Activated effector memory CD4-positive, alpha-beta T cell treated with anti-CD3 and anti-CD28 coated beads, Interleukin-2, amount 50 U/mL, for 16 hours (primary cell): ENCODE data around the gene SLC22A12.

Source experiments
- DNase-seq: peaks from one replicate; pipeline ENCODE4 v3.0.0-alpha.2; 2020

The SLC22A12 gene

DNA sequence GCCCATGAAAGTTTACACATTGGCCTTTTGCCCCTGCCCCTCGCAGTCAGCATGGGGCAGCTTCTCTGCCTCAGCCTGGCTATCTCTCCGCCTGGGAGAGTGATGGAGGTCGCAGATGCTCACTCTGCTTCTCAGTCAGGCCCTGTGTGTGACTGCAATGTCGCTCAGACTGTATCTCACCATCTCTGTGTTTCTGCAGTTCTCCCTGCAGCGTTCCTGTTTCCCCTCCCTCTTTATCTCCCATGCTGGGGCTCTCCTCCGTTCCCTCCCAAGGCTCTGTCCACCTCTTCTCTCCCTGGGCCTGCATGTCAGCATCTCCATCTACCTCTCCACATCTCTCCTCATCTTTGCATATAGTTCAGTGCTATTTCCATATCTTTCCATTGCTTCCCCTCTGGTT, 38.1 kb downstream of the SLC22A12 start:
- DNase-seq, result no peak

GRCh38 chr11:64629796-64630562, 39.0 kb downstream of the SLC22A12 start:
- DNase-seq, result no peak

- DNase-seq, result no peak
These were observed 40.7 kb downstream of the SLC22A12 start for GRCh38 chr11:64631675-64632074.

DNA sequence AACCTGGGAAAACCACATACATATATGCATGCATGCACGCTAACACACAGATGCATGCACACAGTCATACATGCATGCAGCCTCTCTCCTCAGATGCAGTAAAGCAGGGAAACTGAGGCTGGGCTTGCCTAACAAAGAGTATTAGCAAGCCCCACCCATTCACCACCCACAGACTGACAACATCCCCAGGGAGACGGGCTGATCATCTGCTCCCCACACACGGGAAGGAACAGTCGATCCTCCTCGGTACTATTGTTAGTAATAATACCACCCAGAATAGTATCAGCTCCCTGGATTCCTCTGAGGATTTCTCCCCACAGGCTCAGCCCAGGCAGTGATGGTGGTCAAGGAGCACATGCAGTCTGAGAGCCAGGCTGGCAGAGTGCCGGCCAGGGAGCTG, 41.2 kb downstream of the SLC22A12 start:
- DNase-seq, result no peak

DNA sequence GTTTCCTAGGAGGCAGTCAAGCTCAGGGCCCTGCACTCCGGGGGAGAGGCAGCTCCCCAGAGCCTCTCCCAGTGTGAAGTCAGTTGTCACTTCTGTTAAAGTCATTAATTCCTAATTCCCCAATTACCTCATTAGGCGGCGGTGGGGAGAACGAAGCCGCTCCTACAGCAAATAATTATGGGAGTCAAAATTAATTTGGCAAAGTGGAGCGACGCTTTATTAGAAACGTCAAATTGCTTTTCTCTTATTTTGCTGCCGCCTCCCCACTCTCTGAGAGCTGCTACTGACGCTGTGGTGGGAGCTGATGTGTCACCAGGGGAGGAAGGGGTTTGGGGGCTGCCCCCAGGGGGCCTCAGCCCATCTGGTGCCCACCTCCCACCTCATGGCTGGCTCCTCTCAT, 41.6 kb downstream of the SLC22A12 start:
- DNase-seq, result no peak

DNA sequence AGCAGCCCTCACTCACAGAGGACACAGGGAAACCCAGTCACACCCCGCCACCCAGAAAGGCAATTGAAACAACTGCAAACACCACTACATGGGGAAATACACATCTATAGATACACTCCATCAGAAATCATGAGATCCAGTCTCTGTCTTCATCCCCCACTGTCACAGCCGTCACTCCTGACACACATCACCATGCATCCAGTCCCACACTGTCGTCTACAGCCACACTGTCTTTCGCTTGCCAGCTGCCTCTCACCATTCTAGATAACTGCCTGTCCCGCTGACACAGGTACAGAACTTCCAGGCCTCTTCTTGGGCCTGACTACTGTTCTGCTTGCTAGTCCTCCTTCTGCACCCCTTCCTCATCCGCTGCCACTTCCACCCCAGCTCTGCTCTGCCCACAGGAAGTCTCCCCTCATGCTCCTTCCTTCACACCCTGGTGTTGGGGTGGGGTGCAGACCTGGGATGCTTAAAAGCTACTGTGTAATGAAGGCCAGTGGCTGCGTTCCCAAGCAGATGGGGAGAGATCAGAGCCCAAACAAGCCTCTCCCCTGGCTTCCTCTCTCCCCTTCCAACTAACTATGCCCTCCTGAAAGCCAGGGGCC, 42.6 kb downstream of the SLC22A12 start:
- DNase-seq, result no peak

GRCh38 chr11:64637334-64638017, 46.5 kb downstream of the SLC22A12 start:
- DNase-seq, result no peak

- DNase-seq, result no peak
These were observed 47.1 kb downstream of the SLC22A12 start for GRCh38 chr11:64638018-64638665.

- no peak for DNase-seq
These were observed 47.8 kb downstream of the SLC22A12 start for GRCh38 chr11:64638829-64639228.

- DNase-seq, result no peak
These were observed 48.9 kb downstream of the SLC22A12 start for GRCh38 chr11:64639885-64640284.

DNA sequence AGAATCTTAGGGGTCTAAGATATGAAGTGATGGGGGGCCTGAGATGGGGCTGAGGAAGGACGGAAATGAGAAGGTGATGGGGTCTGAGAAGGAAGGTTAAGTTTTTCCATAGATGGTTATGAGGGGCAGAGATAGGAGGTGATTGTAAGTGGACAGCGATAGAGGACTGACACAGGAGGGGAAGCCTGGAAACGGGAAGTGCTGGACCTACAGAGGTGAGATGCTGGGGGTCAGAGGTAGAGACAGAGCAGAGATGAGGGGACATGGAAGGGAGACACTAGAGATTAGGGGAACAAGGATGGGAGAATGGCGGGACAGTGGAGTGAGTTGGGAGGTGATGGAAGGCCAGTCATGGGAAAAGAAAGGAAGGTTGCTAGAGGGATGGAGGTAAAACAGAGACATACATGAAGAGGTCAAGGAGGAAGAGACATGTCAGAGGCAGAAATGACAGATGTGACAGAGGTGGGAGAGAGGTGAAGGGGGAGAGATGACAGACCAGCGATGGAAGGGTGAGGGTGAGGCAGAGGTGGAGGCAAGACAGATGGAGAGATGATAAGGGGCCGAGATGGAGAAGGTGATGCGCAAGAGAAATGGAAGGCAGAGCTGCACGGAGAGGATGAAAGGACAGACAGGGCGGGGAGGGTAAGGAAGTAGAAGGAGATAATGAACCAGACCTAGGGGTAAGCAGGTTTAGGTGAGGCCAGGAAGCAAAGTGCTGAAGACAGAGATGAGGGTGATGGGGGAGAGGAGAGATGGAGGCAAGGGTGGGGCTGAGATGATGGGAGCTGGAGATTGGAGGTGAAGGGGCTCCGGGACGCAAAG, 50.8 kb downstream of the SLC22A12 start:
- no peak for DNase-seq

DNA sequence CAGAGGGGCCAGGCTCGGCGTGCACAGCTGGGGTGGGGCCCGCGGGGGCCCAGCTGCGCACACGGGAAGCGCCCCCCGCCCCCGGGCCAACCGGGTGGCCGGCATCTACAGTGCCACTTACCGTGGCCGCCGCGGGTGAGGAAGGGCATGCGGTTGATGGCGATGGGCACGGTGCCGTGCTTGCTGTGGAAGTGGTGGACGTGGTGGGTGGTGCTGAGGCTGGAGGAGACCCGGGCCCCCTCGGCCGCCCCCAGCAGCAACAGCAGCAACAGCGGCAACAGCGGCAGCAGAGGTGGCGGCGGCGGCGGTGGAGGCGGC, 51.4 kb downstream of the SLC22A12 start:
- no peak for DNase-seq

- DNase-seq, result no peak
These were observed 51.8 kb downstream of the SLC22A12 start for GRCh38 chr11:64642871-64643255.

DNA sequence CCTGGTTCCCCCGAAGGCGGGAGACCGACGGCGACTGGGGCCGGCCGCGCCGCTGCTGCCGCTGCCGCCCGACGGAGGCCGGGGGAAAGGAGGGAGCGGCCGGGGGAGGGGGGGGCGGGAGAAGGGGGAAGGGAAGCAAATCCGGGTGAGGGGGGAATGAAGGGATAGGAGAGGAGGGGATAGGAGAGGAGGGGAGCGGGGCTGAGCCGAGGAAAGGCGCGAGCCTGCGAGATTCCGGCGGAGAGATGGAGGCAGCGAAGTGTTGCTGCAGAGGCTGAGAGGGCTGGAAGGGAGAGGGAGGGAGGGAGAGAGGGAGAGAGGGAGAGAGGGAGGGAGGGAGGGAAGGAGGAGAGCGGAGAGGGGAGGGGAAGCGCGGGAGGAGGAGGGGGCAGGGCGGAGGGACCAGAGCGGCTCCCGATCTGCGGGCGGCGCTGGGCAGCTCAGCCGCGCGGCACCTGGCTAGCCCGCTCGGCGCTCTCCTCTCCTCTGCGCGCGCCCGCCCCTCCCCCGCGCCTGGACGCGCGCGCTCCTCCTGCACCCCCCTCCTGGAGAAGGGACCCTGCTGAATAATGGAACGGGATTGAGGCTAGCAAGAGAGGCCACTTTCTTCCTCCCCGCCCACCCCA, 52.3 kb downstream of the SLC22A12 start:
- DNase-seq, result no peak

GRCh38 chr11:64643920-64644646, 53.1 kb downstream of the SLC22A12 start:
- no peak for DNase-seq

GRCh38 chr11:64644647-64645275, 53.7 kb downstream of the SLC22A12 start:
- no peak for DNase-seq

DNA sequence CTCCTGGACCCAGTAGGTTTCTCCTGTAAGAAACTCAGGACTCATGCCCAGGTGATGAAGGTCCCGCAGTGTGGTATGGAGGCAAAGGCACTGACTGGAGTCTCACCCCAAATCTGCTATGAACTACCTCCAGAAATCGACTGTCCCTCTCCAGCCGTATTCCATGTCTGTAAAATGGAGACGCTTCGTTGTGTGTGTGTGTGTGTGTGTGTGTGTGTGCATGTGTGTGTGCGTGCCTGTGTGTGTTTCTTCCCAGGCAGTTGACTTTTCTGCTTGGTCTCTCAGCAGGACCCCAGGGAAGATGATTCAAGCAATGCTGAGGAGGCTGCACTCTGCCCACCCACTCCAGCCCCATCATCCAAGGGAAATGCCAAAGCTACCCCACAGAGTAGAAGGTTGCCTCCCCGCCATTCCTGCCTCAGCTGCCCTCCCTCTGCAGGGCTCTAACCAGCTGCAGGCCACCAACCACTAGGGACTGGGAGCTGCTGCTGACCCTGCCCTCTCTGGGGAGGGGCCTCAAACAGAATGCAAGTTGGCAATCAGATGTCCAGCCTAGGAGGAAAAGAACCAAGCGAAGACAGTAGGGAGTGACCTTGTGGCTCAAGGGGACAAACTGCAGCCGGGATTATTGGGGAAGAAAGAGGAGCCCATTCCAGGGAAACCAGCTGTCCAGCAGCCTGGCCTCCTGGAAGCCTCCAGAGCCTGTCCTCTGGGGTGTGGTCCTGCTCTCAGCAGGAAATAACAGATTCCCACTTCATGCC, 56.2 kb downstream of the SLC22A12 start:
- no peak for DNase-seq

DNA sequence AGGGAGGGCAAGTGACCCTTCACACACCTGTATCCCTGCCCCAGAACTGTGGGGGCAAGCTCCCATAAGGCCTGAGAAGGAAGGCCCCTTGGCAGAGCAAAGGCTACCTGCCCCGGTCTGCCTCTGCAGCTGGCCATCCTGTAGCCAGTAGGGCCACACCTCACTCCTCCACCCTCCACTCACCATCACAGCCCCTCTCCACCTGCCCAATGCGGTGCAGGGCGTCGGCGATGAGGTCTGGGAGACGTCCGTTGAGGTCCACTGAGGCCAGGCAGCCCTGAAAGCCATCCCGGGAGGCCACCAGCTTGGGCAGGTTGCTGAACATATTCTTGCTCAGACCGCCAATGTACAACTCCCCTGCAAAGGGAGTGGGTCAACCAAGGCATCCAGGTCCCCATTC, 57.5 kb downstream of the SLC22A12 start:
- no peak for DNase-seq

- DNase-seq, result no peak
These were observed 58.3 kb downstream of the SLC22A12 start for GRCh38 chr11:64649291-64649697.

DNA sequence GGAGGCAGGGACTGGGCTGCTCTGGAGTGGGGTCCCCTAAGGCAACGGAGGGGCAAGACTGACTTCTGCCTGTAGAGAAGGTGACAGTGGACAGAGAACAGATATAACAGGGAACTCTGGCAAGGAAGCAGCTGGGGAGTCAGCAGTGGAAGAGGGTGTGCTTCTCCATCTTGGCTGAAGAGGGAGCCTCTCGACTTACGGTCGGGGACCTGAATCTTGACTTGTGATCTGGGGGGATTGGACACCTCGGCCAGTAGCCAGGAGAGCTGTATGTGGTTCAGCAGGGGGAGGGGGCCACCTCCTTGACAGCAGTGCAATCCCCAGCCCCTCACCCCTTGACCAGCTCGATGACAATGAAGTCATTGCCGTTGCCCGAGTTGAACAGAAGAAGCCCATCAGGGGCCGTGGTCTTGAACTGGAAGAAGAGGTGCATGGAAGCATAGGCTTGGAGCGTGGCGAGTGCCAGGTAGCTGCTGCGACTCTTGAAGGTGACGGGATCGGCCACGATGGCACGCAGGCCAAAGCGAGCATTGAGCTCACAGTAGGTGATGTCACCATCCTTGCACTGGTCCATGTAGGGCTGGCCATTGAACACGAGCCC, 60.0 kb downstream of the SLC22A12 start:
- DNase-seq, result no peak
